ENCODE results near the gene ABCD1.

ABCD1 gene

GRCh38 chrX:153688911-153689590 is 35.6 kb upstream of the ABCD1 start (continued):
- TF ChIP-seq BCL6B (tag by site-specific recombination; IDR thresholded peaks at IDR 0.05): no peak
- TF ChIP-seq ZNF48 (tag by site-specific recombination; IDR thresholded peaks at IDR 0.05): no peak
- TF ChIP-seq ZNF701 (tag by site-specific recombination; IDR thresholded peaks at IDR 0.05): no peak
- peak; percentile 89 for TF ChIP-seq GLIS2 (tag by site-specific recombination; IDR thresholded peaks at IDR 0.05)
- 0 out of 2 replicates have a peak, but pooled peaks have one; percentile 17 for TF ChIP-seq ZEB2 (tag by site-specific recombination; IDR thresholded peaks at IDR 0.05)
- peak; percentile 61 for TF ChIP-seq ZBTB26 (tag by site-specific recombination; optimal IDR thresholded peaks at IDR 0.05)
- TF ChIP-seq REPIN1 (tag by site-specific recombination; IDR thresholded peaks at IDR 0.05; ENCODE audit: low read depth): no peak
- no peak for TF ChIP-seq ZNF792 (tag by site-specific recombination; IDR thresholded peaks at IDR 0.05)
- no peak for TF ChIP-seq ZNF785 (tag by site-specific recombination; IDR thresholded peaks at IDR 0.05)
- TF ChIP-seq ZNF391 (tag by site-specific recombination; IDR thresholded peaks at IDR 0.05; ENCODE audit: borderline replicate concordance, low read depth): no peak

- H3K9me3 ChIP-seq (ENCODE audit: control insufficient read depth, insufficient read depth, low read depth, low read length): no peaks in the 10 kb centered on the region
- no peak overlapping the region for H3K27ac ChIP-seq (ENCODE audit: extremely low read depth, low read depth, low read length)
- POLR2A ChIA-PET: interaction anchor here (0.9 kb wide), 1 partner anchor 19 kb away, joined by 3 read pairs; no protein-coding TSS in a partner anchor
- CTCF ChIA-PET: no interaction called here
- peak overlapping the region; percentile 57 for H3K4me3 ChIP-seq (ENCODE audit: low read depth, low read length)
- peaks cover 0 to 51% of the 10 kb centered on the region in 2 experiments; a peak in 1 of 3 replicates for H3K36me3 ChIP-seq (ENCODE audit: control insufficient read depth in 2 of 2, insufficient read depth in 1 of 2, low read length in 2 of 2)
- H3K4me1 ChIP-seq (ENCODE audit: control insufficient read depth, insufficient read depth, low read length): no peaks in the 10 kb centered on the region
- no peak for TF ChIP-seq ZNF174 (tag by site-specific recombination; IDR thresholded peaks at IDR 0.05)
- no peak for TF ChIP-seq ZNF610 (tag by site-specific recombination; IDR thresholded peaks at IDR 0.05; ENCODE audit: borderline replicate concordance)
- TF ChIP-seq ZBTB48 (tag by site-specific recombination; IDR thresholded peaks at IDR 0.05): peak; percentile 39; the same call in 1 of the 2 replicates
- no peak for TF ChIP-seq ZNF280D (tag by site-specific recombination; IDR thresholded peaks at IDR 0.05)
- no peak for TF ChIP-seq ZNF518A (tag by site-specific recombination; conservative IDR thresholded peaks at IDR 0.05; ENCODE audit: low read depth)
- 0 out of 2 replicates have a peak, but pooled peaks have one; percentile 10 for TF ChIP-seq ZNF600 (tag by site-specific recombination; IDR thresholded peaks at IDR 0.05)
- TF ChIP-seq ZNF664 (tag by site-specific recombination; IDR thresholded peaks at IDR 0.05): no peak
- TF ChIP-seq ZBTB26 (tag by site-specific recombination; optimal IDR thresholded peaks at IDR 0.05): peak; percentile 12
- no peak for TF ChIP-seq HOXD13 (CRISPR knock-in tag; IDR thresholded peaks at IDR 0.05; ENCODE audit: borderline replicate concordance)
- peak; percentile 71 for TF ChIP-seq CTCF (tag by site-specific recombination; IDR thresholded peaks at IDR 0.05)
- TF ChIP-seq ZNF701 (tag by site-specific recombination; IDR thresholded peaks at IDR 0.05): no peak
- 0 out of 2 replicates have a peak, but pooled peaks have one; percentile 17 for TF ChIP-seq EGR2 (tag by site-specific recombination; IDR thresholded peaks at IDR 0.05; ENCODE audit: low read depth)
Observed at GRCh38 chrX:153689654-153690465, 34.8 kb upstream of the ABCD1 start.

Data from HEK293 (cell line).